Activated T-helper 1 cell treated with anti-CD3 and anti-CD28 coated beads, Interleukin-12 subunit alpha, Interleukin-12 subunit beta, Interleukin-2, Interleukin-4 antibody, amounts not matched to agents 30 ng/mL and 10 ng/mL and 1 ng/mL, durations not matched to agents 14 hours and 24 hours and 36 hours (primary cell): Measurements from ENCODE around the gene PGPEP1. TPM values are rescaled to one million over a fixed set of nuclear protein-coding genes. Genes with fewer than 3 reads are reported as not detected.
"Not testable (repeated sequence)": the region's sequence is repeated elsewhere in the genome, so short reads cannot be mapped to it uniquely, and the experiment has no call there.

Experiments
- DNase-seq: peaks from one replicate; pipeline ENCODE4 v3.0.0; 2021; ENCODE audit warnings: low spot score
- H3K27ac Mint-ChIP-seq: one replicate; pipeline ENCODE4 v1.8.0; 2021; ENCODE audit warnings: mild to moderate bottlenecking, mixed read lengths
- H3K27me3 Mint-ChIP-seq: one replicate; pipeline ENCODE4 v1.8.0; 2022; ENCODE audit warnings: mild to moderate bottlenecking, moderate library complexity, mixed read lengths; ENCODE audit not compliant: insufficient read depth
- H3K36me3 Mint-ChIP-seq: one replicate; pipeline ENCODE4 v1.8.0; 2021; ENCODE audit warnings: low read depth, mixed read lengths
- H3K4me1 Mint-ChIP-seq: one replicate; pipeline ENCODE4 v1.8.0; 2021; ENCODE audit warnings: low read depth, mixed read lengths
- H3K4me3 Mint-ChIP-seq: one replicate; pipeline ENCODE4 v1.8.0; 2021; ENCODE audit warnings: mild to moderate bottlenecking, moderate library complexity, mixed read lengths
- H3K9me3 Mint-ChIP-seq: one replicate; pipeline ENCODE4 v1.8.0; 2021; ENCODE audit warnings: mixed read lengths
- intact Hi-C: fragments of 100-400 bp; cut with micrococcal nuclease; formaldehyde crosslinking; loops from one replicate; pipeline ENCODE4 v1.15.1; 2024
- total RNA-seq: library from RNA; stranded (reverse); gene quantifications from 2 replicates; pipeline ENCODE4 v1.2.3, GENCODE V29; 2022

Gene PGPEP1
- total RNA-seq, 1 donor from 2014 or later, result 17.9 TPM

DNA sequence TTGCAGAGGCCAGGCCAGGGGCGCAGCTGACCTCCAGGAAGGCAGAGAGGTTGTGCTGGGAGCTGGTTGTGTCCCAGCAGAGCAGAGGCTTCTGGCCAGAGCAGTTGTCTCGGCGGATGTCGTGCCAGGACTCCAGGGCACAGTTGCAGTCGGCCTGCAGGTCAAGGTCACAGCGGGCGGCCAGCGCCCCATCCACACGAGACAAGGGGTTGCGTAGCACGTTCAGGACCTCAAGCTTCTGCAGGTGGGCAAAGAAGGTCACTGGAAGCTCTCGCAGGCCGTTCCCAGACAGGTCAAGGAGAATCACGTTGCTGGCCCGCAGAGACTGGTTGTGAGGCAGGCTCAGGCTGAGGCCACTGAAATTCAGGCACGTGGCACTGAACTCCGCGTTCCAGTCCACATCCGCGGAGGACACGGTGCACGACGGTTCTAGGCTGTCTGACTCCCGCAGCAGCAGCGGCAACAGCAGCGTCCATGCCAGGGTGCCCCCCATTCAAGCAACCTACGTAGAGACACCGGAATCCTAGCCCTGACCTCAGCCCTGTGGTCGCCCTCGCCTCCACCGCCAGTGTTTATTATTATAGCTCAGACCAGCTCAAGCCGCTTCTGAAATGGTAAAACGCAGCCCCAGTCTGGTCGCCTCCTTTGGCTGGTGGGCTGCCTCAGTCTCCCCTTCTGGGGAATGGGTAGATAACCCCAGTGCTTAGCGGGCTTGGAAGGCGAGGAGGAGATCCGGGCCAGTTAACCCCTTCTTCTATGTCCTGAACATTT is 56.3 kb downstream of the PGPEP1 start:
- Mint-ChIP-seq H3K4me1 (peaks cover 11% of the 10 kb centered on the region), H3K36me3 (no peaks in the 10 kb centered on the region), H3K27ac (no peak overlapping the region), H3K27me3 (peaks cover 6% of the 10 kb centered on the region), H3K4me3 (no peak overlapping the region), H3K9me3 (no peaks in the 10 kb centered on the region)
- no peak for DNase-seq
- intact Hi-C loops, result loop anchor here (1.0 kb wide), 1 partner anchor 8 kb away; no protein-coding TSS in a partner anchor

- no peak for DNase-seq
- no peaks in the 10 kb centered on the region for H3K36me3 Mint-ChIP-seq
- no peak within 1 kb of the TSS for H3K27ac Mint-ChIP-seq
- peaks cover 8% of the 10 kb centered on the region for H3K27me3 Mint-ChIP-seq
- H3K9me3 Mint-ChIP-seq, result no peaks in the 10 kb centered on the region
- H3K4me1 Mint-ChIP-seq, result peaks cover 13% of the 10 kb centered on the region
- no peak within 1 kb of the TSS for H3K4me3 Mint-ChIP-seq
- intact Hi-C loops, result loop anchor here (1.0 kb wide), 1 partner anchor 9 kb away; no protein-coding TSS in a partner anchor
Measured at GRCh38 chr19:18397242-18398202, 57.1 kb downstream of the PGPEP1 start, which contains the start of gene LRRC25. LRRC25 (minus strand) TSS chr19:18397622; CDS start chr19:18396963, 659 bp downstream.

DNA sequence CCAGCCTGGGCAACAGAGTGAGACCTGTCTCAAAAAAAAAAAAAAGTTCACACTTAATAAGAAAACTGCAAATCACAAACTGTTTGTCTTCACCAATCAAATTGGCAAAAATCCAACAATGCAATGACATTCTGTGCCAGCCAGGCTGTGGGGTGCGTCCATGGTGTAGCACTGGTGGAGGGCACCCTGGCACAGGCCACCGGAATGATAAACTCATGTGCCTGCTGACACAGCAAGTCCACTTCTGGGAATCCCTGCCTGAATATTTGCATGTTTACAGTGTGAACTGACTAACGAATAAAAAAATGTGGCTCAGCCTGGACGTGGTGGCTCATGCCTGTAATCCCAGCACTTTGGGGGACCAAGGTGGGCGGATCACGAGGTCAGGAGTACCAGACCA is 58.6 kb downstream of the PGPEP1 start:
- no peak overlapping the region for H3K4me3 Mint-ChIP-seq
- H3K27ac Mint-ChIP-seq, result no peak overlapping the region
- no peaks in the 10 kb centered on the region for H3K9me3 Mint-ChIP-seq
- H3K27me3 Mint-ChIP-seq, result peaks cover 3% of the 10 kb centered on the region
- no peaks in the 10 kb centered on the region for H3K36me3 Mint-ChIP-seq
- intact Hi-C loops, result no loop called here
- peaks cover 13% of the 10 kb centered on the region for H3K4me1 Mint-ChIP-seq
- DNase-seq, result no peak

DNA sequence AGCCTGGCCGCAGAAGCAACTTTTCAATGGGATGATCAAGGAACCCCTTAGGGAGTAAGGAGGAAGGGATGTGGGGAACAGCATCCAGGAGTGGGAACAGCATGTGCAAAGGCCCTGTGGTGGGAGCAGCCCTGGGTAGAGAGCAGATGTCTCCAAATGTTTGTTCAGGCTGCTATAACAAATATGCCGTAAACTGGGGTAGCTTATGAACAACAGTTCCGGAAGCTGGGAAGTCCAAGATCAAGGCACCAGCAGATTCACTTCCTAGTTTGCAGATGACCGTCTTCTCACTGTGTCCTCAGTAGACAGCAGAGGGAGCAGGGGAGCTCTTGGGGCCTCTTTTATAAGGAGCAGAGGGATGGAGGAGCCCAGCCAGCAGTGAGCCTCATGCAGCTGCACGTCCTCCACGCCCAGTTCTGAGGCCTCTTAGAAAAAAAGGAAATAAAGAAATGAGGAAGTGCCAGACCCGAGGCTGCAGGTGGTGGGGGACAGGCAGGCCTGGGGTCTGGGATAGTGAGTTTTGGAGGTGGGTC is 61.2 kb downstream of the PGPEP1 start:
- DNase-seq, result no peak
- intact Hi-C loops, result loop anchor here (1.0 kb wide), 1 partner anchor 9 kb away; no protein-coding TSS in a partner anchor

DNA sequence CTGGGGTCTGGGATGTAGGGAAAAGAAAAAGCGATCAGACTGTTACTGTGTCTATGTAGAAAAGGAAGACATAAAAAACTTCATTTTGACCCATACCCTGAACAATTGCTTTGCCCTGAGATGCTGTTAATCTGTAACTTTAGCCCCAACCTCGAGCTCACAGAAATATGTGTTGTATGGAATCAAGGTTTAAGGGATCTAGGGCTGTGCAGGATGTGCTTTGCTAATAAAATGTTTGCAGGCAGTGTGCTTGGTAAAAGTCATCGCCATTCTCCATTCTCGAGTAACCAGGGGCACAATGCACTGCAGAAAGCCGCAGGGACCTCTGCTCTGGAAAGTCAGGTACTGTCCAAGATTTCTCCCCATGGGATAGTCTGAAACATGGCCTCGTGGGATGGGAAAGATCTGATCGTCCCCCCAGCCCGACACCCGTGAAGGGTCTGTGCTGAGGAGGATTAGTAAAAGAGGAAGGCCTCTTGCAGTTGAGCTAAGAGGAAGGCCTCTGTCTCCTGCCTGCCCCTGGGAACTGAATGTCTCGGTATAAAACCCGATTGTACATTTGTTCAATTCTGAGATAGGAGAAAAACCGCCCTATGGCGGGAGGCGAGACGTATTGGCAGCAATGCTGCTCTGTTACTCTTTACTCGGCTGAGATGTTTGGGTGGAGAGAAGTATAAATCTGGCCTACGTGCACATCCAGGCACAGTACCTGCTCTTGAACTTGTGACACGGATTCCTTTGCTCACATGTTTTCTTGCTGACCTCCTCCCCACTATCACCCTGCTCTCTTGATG is 62.3 kb downstream of the PGPEP1 start:
- H3K9me3 Mint-ChIP-seq, H3K36me3 Mint-ChIP-seq, DNase-seq, H3K27ac Mint-ChIP-seq, intact Hi-C loops, H3K4me3 Mint-ChIP-seq, H3K27me3 Mint-ChIP-seq: not testable (repeated sequence)
- peaks cover 13% of the 10 kb centered on the region for H3K4me1 Mint-ChIP-seq

More for the DNA sequence above, 61.2 kb downstream of the PGPEP1 start:
- Mint-ChIP-seq H3K9me3 (no peaks in the 10 kb centered on the region), H3K27ac (no peak overlapping the region), H3K27me3 (peaks cover 3% of the 10 kb centered on the region), H3K4me1 (peaks cover 13% of the 10 kb centered on the region), H3K4me3 (no peak overlapping the region), H3K36me3 (no peaks in the 10 kb centered on the region)

GRCh38 chr19:18405754-18406153 is 65.4 kb downstream of the PGPEP1 start:
- H3K27me3 Mint-ChIP-seq, H3K9me3 Mint-ChIP-seq, DNase-seq, H3K36me3 Mint-ChIP-seq, H3K27ac Mint-ChIP-seq, intact Hi-C loops, H3K4me3 Mint-ChIP-seq: not testable (repeated sequence)
- peaks cover 15% of the 10 kb centered on the region for H3K4me1 Mint-ChIP-seq

DNA sequence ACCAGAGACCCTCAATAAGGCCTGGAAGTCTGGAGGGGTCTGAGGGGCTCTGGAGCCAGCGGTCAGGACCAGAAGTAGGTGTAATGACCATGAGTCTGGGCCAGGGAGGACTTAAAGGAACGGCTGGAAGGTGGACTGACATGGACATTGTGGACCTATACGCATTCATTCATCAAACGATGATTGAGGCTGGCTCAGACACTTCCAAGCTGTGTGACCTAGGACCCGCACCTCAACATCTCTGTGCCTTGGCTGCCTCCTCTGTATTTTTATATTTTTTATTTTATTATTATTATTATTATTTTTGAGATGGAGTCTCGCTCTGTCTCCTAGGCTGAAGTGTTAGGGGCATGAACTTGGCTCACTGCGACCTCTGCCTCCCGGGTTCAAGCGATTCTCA is 66.4 kb downstream of the PGPEP1 start:
- intact Hi-C loops, result no loop called here
- Mint-ChIP-seq H3K9me3 (no peaks in the 10 kb centered on the region), H3K36me3 (no peaks in the 10 kb centered on the region), H3K4me1 (peaks cover 6% of the 10 kb centered on the region), H3K4me3 (no peak overlapping the region), H3K27me3 (peaks cover 6% of the 10 kb centered on the region), H3K27ac (no peak overlapping the region)
- DNase-seq, result no peak

DNA sequence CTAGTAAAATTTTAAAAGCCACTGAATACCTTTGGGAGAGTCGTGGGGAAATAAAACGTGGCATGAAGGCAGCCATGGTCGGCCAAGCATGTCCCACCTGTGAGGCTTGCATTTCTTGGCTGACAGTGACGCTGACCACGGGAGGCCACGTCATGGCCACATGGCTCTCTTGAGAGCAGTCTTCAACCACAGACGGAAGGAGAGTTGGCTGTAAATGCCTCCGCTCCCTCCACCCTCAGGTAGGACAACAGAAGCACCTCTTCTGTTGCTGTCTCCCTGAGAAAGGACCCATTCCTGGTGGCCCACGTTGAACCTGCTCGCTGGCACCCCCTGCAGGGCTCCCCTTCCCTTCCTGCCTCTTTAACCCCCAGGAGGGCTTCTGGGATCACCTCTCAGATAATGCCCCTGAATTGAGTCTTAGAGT is 67.7 kb downstream of the PGPEP1 start:
- no peak for DNase-seq
- intact Hi-C loops, result no loop called here

DNA sequence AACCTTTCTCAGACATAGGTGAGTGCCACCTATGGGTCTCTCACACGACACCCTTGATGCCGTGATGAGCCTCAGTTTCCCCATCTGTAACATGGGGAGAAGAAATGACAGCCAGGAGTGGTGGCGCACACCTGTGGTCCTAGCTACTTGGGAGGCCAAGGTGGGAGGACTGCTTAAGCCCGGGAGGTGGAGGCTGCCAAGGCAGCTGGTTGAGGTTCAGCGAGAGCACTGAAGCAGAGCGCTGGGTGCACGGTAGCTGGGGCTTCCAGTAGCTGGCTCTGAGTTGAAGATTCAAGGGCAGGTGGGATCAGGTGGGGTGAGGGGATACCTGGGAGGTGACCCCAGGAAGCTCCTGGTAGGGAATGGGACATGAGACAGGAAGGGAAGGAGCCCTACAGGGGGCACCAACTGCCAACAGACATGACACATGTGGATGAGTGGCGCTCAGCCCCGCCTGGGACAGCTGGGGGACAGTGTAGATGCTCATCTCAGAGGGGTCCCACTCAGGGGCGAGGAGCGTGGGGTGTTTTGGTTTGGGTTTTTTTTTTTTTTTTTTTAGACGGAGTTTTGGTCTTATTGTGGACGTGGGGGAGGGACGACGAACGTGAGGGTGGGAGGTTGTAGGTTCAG is 72.3 kb downstream of the PGPEP1 start:
- Mint-ChIP-seq H3K27ac (peak overlapping the region; percentile 44), H3K36me3 (peaks cover 2% of the 10 kb centered on the region), H3K4me3 (no peak overlapping the region), H3K9me3 (no peaks in the 10 kb centered on the region), H3K4me1 (peaks cover 36% of the 10 kb centered on the region), H3K27me3 (peaks cover 13% of the 10 kb centered on the region)
- no peak for DNase-seq
- intact Hi-C loops, result no loop called here

More for the DNA sequence above, 67.7 kb downstream of the PGPEP1 start:
- Mint-ChIP-seq H3K4me3 (no peak overlapping the region), H3K27ac (no peak overlapping the region), H3K27me3 (peaks cover 10% of the 10 kb centered on the region), H3K9me3 (no peaks in the 10 kb centered on the region), H3K36me3 (no peaks in the 10 kb centered on the region), H3K4me1 (peaks cover 4% of the 10 kb centered on the region)

- no peak overlapping the region for H3K4me3 Mint-ChIP-seq
- peaks cover 49% of the 10 kb centered on the region for H3K4me1 Mint-ChIP-seq
- intact Hi-C loops, result loop anchor here (5.0 kb wide), 4 partner anchors 122 to 222 kb away; partner anchors contain the start of gene MPV17L2
- peaks cover 15% of the 10 kb centered on the region for H3K27me3 Mint-ChIP-seq
- no peak for DNase-seq
- H3K9me3 Mint-ChIP-seq, result no peaks in the 10 kb centered on the region
- peak overlapping the region; percentile 70 for H3K27ac Mint-ChIP-seq
- H3K36me3 Mint-ChIP-seq, result peaks cover 2% of the 10 kb centered on the region
Measured at GRCh38 chr19:18414504-18415177, 74.2 kb downstream of the PGPEP1 start.

- peaks cover 15% of the 10 kb centered on the region for H3K27me3 Mint-ChIP-seq
- DNase-seq, result no peak
- intact Hi-C loops, result loop anchor here (5.0 kb wide), 4 partner anchors 123 to 223 kb away; partner anchors contain the start of gene MPV17L2
- no peaks in the 10 kb centered on the region for H3K9me3 Mint-ChIP-seq
- peaks cover 2% of the 10 kb centered on the region for H3K36me3 Mint-ChIP-seq
- peak overlapping the region; percentile 73 for H3K27ac Mint-ChIP-seq
- H3K4me1 Mint-ChIP-seq, result peaks cover 51% of the 10 kb centered on the region
- H3K4me3 Mint-ChIP-seq, result no peak overlapping the region
Measured at GRCh38 chr19:18415178-18415867, 74.9 kb downstream of the PGPEP1 start.
